RWPE2 (cell line): Measurements from ENCODE around the gene SLC39A11.
"Not testable (repeated sequence)": the region's sequence is repeated elsewhere in the genome, so short reads cannot be mapped to it uniquely, and the experiment has no call there.

Experiments used
- ATAC-seq: fragments of 200-7000 bp; cut with Tn5 transposase; 3 replicates; pipeline ENCODE4 v1.9.1; 2021; ENCODE audit warnings: low read depth
- DNase-seq: peaks from one replicate; pipeline ENCODE4 v3.0.0-alpha.2; 2020; ENCODE audit warnings: low spot score
- H3K27ac ChIP-seq: fragments of 450-650 bp; 2 replicates; pipeline ENCODE4 v1.5.1; 2017; ENCODE audit warnings: mild to moderate bottlenecking; ENCODE audit not compliant: poor library complexity, severe bottlenecking
- H3K27me3 ChIP-seq: fragments of 250-450 bp; sonication (Bioruptor Pico); 2 replicates; pipeline ENCODE4 v1.5.1; 2021; ENCODE audit warnings: mild to moderate bottlenecking, moderate library complexity; ENCODE audit not compliant: insufficient read depth, poor library complexity, severe bottlenecking
- H3K36me3 ChIP-seq: fragments of 250-450 bp; sonication (Bioruptor Pico); 2 replicates; pipeline ENCODE4 v1.5.1; 2020; ENCODE audit warnings: low read depth, mild to moderate bottlenecking, moderate library complexity
- H3K4me1 ChIP-seq: fragments of 250-450 bp; sonication (Bioruptor Pico); 2 replicates; pipeline ENCODE4 v1.5.1; 2021; ENCODE audit warnings: mild to moderate bottlenecking, moderate library complexity; ENCODE audit not compliant: insufficient read depth, poor library complexity, severe bottlenecking
- H3K4me3 ChIP-seq: fragments of 250-450 bp; sonication (Bioruptor Pico); 2 replicates; pipeline ENCODE4 v1.5.1; 2021; ENCODE audit warnings: mild to moderate bottlenecking, moderate library complexity; ENCODE audit not compliant: severe bottlenecking
- H3K9me3 ChIP-seq: fragments of 250-450 bp; sonication (Bioruptor Pico); 2 replicates; pipeline ENCODE4 v1.5.1; 2021; ENCODE audit warnings: mild to moderate bottlenecking, moderate library complexity; ENCODE audit not compliant: severe bottlenecking
- CTCF ChIP-seq: fragments of 450-650 bp; IDR thresholded peaks from one replicate; pipeline ENCODE4 v1.5.1; 2017; ENCODE audit warnings: mild to moderate bottlenecking, moderate library complexity; ENCODE audit not compliant: poor library complexity, severe bottlenecking

The SLC39A11 gene

GRCh38 chr17:72711521-72712310, 380.8 kb downstream of the SLC39A11 start:
- no peaks in the 10 kb centered on the region for H3K27me3 ChIP-seq
- H3K4me1 ChIP-seq: peaks cover 30% of the 10 kb centered on the region
- no peaks in the 10 kb centered on the region for H3K36me3 ChIP-seq
- DNase-seq (no peak), ATAC-seq (no peak)
- no peak overlapping the region for H3K4me3 ChIP-seq
- no peak for TF ChIP-seq CTCF
- peak overlapping the region; percentile 70 for H3K27ac ChIP-seq
- peaks cover 8% of the 10 kb centered on the region for H3K9me3 ChIP-seq

- no peaks in the 10 kb centered on the region for H3K27me3 ChIP-seq
- DNase-seq (no peak), ATAC-seq (peak; percentile 50)
- no peak for TF ChIP-seq CTCF
- H3K9me3 ChIP-seq: peaks cover 8% of the 10 kb centered on the region
- H3K36me3 ChIP-seq: no peaks in the 10 kb centered on the region
- H3K4me3 ChIP-seq: no peak overlapping the region
- peaks cover 27% of the 10 kb centered on the region for H3K4me1 ChIP-seq
- H3K27ac ChIP-seq: peak overlapping the region; percentile 70
Observed at GRCh38 chr17:72710834-72711233, 381.7 kb downstream of the SLC39A11 start.

- Histone ChIP-seq H3K27ac (peak overlapping the region; percentile 70), H3K27me3 (no peaks in the 10 kb centered on the region), H3K4me3 (no peak overlapping the region), H3K9me3 (peaks cover 8% of the 10 kb centered on the region), H3K36me3 (no peaks in the 10 kb centered on the region), H3K4me1 (peaks cover 23% of the 10 kb centered on the region)
- ATAC-seq: peak; percentile 83
- no peak for TF ChIP-seq CTCF
- no peak for DNase-seq
Observed at GRCh38 chr17:72710202-72710601, 382.3 kb downstream of the SLC39A11 start.

- H3K9me3 ChIP-seq, H3K4me3 ChIP-seq, H3K36me3 ChIP-seq, H3K27ac ChIP-seq, H3K27me3 ChIP-seq, ATAC-seq, DNase-seq: not testable (repeated sequence)
- peaks cover 23% of the 10 kb centered on the region for H3K4me1 ChIP-seq
Observed at GRCh38 chr17:72708682-72709081, 383.8 kb downstream of the SLC39A11 start.

- H3K9me3 ChIP-seq: peaks cover 8% of the 10 kb centered on the region
- H3K36me3 ChIP-seq: no peaks in the 10 kb centered on the region
- no peak overlapping the region for H3K4me3 ChIP-seq
- ATAC-seq (no peak), DNase-seq (no peak)
- H3K27ac ChIP-seq: no peak overlapping the region
- no peaks in the 10 kb centered on the region for H3K27me3 ChIP-seq
- H3K4me1 ChIP-seq: peaks cover 29% of the 10 kb centered on the region
- no peak for TF ChIP-seq CTCF
Observed at GRCh38 chr17:72707881-72708280, 384.6 kb downstream of the SLC39A11 start.
